MM.1S (cell line): ENCODE data around the gene GPR26.

Experiments
- DNase-seq: peaks from one replicate; pipeline ENCODE4 v3.0.0-alpha.2; 2015
- H2AFZ ChIP-seq: fragments of 300-600 bp; sonication (generic); 2 replicates; pipeline ENCODE4 v1.6.0; 2016; ENCODE audit warnings: antibody characterized with exemption, low read length
- H3F3A ChIP-seq: fragments of 300-600 bp; sonication (generic); 2 replicates; pipeline ENCODE4 v1.6.1; 2016; ENCODE audit warnings: mild to moderate bottlenecking, antibody characterized with exemption, low read length, moderate library complexity, mixed read lengths; ENCODE audit not compliant: insufficient read depth
- H3K27ac ChIP-seq: fragments of 300-600 bp; sonication (generic); 2 replicates; pipeline ENCODE4 v1.5.1; 2016; ENCODE audit warnings: mild to moderate bottlenecking, low read length
- H3K27me3 ChIP-seq: fragments of 300-600 bp; sonication (generic); replicated peaks from 2 replicates; pipeline ENCODE4 v1.6.0; 2016; ENCODE audit warnings: low read length; ENCODE audit not compliant: insufficient read depth
- H3K36me3 ChIP-seq: fragments of 300-600 bp; sonication (generic); replicated peaks from 2 replicates; pipeline ENCODE4 v1.6.1; 2016; ENCODE audit warnings: mild to moderate bottlenecking, low read length, mixed read lengths; ENCODE audit not compliant: insufficient read depth
- H3K4me1 ChIP-seq: fragments of 300-600 bp; sonication (generic); 2 replicates; pipeline ENCODE4 v1.6.1; 2016; ENCODE audit warnings: low read length, mixed read lengths
- H3K4me2 ChIP-seq: fragments of 300-600 bp; sonication (generic); 2 replicates; pipeline ENCODE4 v1.6.0; 2016; ENCODE audit warnings: low read depth, low read length
- H3K4me3 ChIP-seq: fragments of 300-600 bp; sonication (generic); 2 replicates; pipeline ENCODE4 v1.5.1; 2016; ENCODE audit warnings: low read length, mixed read lengths
- H3K79me2 ChIP-seq: fragments of 300-600 bp; sonication (generic); 2 replicates; pipeline ENCODE4 v1.6.1; 2016; ENCODE audit warnings: mixed run types, low read length, mixed read lengths
- H3K9ac ChIP-seq: fragments of 300-600 bp; sonication (generic); 2 replicates; pipeline ENCODE4 v1.6.1; 2016; ENCODE audit warnings: low read length, mixed read lengths
- H3K9me2 ChIP-seq: fragments of 300-600 bp; sonication (generic); replicated peaks from 2 replicates; pipeline ENCODE4 v1.6.1; 2016; ENCODE audit warnings: mild to moderate bottlenecking, low read length, mixed read lengths; ENCODE audit not compliant: insufficient read depth
- H3K9me3 ChIP-seq: fragments of 300-600 bp; sonication (generic); replicated peaks from 2 replicates; pipeline ENCODE4 v1.6.1; 2016; ENCODE audit warnings: mild to moderate bottlenecking, low read length, mixed read lengths; ENCODE audit not compliant: insufficient read depth
- H4K20me1 ChIP-seq: fragments of 300-600 bp; sonication (generic); 2 replicates; pipeline ENCODE4 v1.6.1; 2016; ENCODE audit warnings: mild to moderate bottlenecking, low read length, moderate library complexity, mixed read lengths; ENCODE audit not compliant: insufficient read depth
- CTCF ChIP-seq: fragments of 300-600 bp; sonication (generic); IDR thresholded peaks from 2 replicates; pipeline ENCODE4 v1.5.1; 2016; ENCODE audit warnings: antibody characterized with exemption, low read length, mixed read lengths
- EZH2 ChIP-seq: fragments of 300-600 bp; sonication (generic); optimal IDR thresholded peaks from 2 replicates; pipeline ENCODE3; 2017; ENCODE audit warnings: low read depth, mild to moderate bottlenecking, antibody characterized with exemption, low read length, mixed read lengths
- EZH2phosphoT487 ChIP-seq: fragments of 300-600 bp; sonication (generic); IDR thresholded peaks from 2 replicates; pipeline ENCODE4 v1.6.1; 2018; ENCODE audit warnings: antibody characterized with exemption, low read length

GPR26 gene

GRCh38 chr10:123741711-123742110, 75.6 kb downstream of the GPR26 start:
- Histone ChIP-seq H3K9ac (no peak overlapping the region), H3K79me2 (no peaks in the 10 kb centered on the region), H3F3A (no peaks in the 10 kb centered on the region), H3K36me3 (no peaks in the 10 kb centered on the region), H3K27ac (no peak overlapping the region), H3K27me3 (no peaks in the 10 kb centered on the region), H3K4me3 (no peak overlapping the region), H3K4me2 (no peak overlapping the region), H3K9me3 (no peaks in the 10 kb centered on the region), H2AFZ (no peak overlapping the region), H3K9me2 (no peaks in the 10 kb centered on the region), H4K20me1 (no peaks in the 10 kb centered on the region), H3K4me1 (no peaks in the 10 kb centered on the region)
- TF ChIP-seq CTCF (no peak), EZH2phosphoT487 (no peak), EZH2 (no peak)
- no peak for DNase-seq

- Histone ChIP-seq H3K36me3 (no peaks in the 10 kb centered on the region), H3K27me3 (no peaks in the 10 kb centered on the region), H3K4me2 (no peak overlapping the region), H3K4me1 (no peaks in the 10 kb centered on the region), H3K9ac (no peak overlapping the region), H3K27ac (no peak overlapping the region), H3K4me3 (no peak overlapping the region), H3K9me3 (no peaks in the 10 kb centered on the region), H3F3A (no peaks in the 10 kb centered on the region), H4K20me1 (no peaks in the 10 kb centered on the region), H3K9me2 (no peaks in the 10 kb centered on the region), H3K79me2 (no peaks in the 10 kb centered on the region), H2AFZ (no peak overlapping the region)
- TF ChIP-seq CTCF (no peak), EZH2phosphoT487 (no peak), EZH2 (no peak)
- no peak for DNase-seq
Observed at GRCh38 chr10:123742751-123743440, 76.7 kb downstream of the GPR26 start.

- Histone ChIP-seq H3K9ac (no peak overlapping the region), H3K36me3 (no peaks in the 10 kb centered on the region), H3K4me3 (no peak overlapping the region), H3K27me3 (no peaks in the 10 kb centered on the region), H3K9me2 (no peaks in the 10 kb centered on the region), H3K79me2 (no peaks in the 10 kb centered on the region), H3K4me2 (no peak overlapping the region), H3K4me1 (no peaks in the 10 kb centered on the region), H3K9me3 (no peaks in the 10 kb centered on the region), H2AFZ (no peak overlapping the region), H3K27ac (no peak overlapping the region), H3F3A (no peaks in the 10 kb centered on the region), H4K20me1 (no peaks in the 10 kb centered on the region)
- no peak for TF ChIP-seq EZH2
- DNase-seq: no peak
Observed at GRCh38 chr10:123743441-123744223, 77.5 kb downstream of the GPR26 start.

GRCh38 chr10:123744224-123744536, 78.0 kb downstream of the GPR26 start:
- H3F3A ChIP-seq: no peaks in the 10 kb centered on the region
- DNase-seq: no peak
- no peaks in the 10 kb centered on the region for H4K20me1 ChIP-seq
- no peaks in the 10 kb centered on the region for H3K9me2 ChIP-seq
- TF ChIP-seq CTCF (no peak), EZH2 (no peak), EZH2phosphoT487 (no peak)
- H3K4me3 ChIP-seq: no peak overlapping the region
- H3K36me3 ChIP-seq: no peaks in the 10 kb centered on the region
- H3K79me2 ChIP-seq: no peaks in the 10 kb centered on the region
- no peak overlapping the region for H3K4me2 ChIP-seq
- H3K27ac ChIP-seq: no peak overlapping the region
- no peaks in the 10 kb centered on the region for H3K9me3 ChIP-seq
- no peak overlapping the region for H2AFZ ChIP-seq
- no peaks in the 10 kb centered on the region for H3K4me1 ChIP-seq
- H3K9ac ChIP-seq: no peak overlapping the region
- H3K27me3 ChIP-seq: no peaks in the 10 kb centered on the region
